NOMO-1 treated with dmso at 0.1 percent for 144 hours (cell line): ENCODE measurements around the gene ANKRD12.
"Not testable (repeated sequence)": the region's sequence is repeated elsewhere in the genome, so short reads cannot be mapped to it uniquely, and the experiment has no call there.

Experiments used
- DNase-seq: peaks from one replicate; lab custom pipeline; 2025; ENCODE audit not compliant: unreplicated experiment; lab: John Stamatoyannopoulos, UW

Gene ANKRD12

GRCh38 chr18:9136315-9137155, at the start of gene ANKRD12:
Gene ANKRD12 (plus strand): TSS chr18:9136781. CDS start chr18:9182433, 45,652 bp downstream.
- DNase-seq = peak; percentile 95

- DNase-seq = no peak
These were observed 49.4 kb upstream of the ANKRD12 start for GRCh38 chr18:9087144-9087543.

DNA sequence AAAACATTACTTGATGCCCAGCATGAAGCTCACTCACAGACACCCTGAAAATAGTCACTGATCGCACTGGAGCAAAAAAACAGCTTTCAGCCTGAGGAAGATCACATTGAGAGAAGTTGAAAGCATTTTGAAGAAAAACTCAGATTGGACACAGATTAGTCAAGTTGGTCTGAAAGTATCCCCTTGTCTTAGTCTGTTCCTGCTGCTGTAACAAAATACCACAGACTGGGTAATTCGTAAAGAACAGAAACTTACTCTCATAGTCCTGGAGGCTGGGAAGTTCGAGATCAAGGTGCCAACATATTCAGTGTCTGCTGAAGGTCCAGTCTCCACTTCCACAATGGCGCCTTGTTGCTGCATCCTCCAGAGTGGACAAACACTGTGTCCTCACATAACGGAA, 48.3 kb upstream of the ANKRD12 start:
- DNase-seq = no peak

DNA sequence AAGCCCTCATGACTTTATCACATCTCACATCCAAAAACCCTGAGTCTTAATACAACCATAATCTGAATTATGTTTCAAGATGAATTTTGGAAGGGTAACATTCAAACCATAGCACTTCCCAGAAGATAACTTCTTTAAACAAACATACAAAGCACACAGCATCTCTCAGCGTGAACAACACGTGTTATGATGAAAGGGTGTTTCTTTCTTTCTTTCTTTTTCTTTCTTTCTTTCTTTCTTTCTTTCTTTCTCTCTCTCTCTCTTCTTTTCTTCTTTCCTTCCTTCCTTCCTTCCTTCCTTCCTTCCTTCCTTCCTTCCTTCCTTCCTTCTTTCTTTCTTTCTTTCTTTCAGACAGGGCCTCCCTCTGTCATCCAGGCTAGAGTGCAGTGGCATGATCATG, 47.9 kb upstream of the ANKRD12 start:
- DNase-seq = not testable (repeated sequence)

DNA sequence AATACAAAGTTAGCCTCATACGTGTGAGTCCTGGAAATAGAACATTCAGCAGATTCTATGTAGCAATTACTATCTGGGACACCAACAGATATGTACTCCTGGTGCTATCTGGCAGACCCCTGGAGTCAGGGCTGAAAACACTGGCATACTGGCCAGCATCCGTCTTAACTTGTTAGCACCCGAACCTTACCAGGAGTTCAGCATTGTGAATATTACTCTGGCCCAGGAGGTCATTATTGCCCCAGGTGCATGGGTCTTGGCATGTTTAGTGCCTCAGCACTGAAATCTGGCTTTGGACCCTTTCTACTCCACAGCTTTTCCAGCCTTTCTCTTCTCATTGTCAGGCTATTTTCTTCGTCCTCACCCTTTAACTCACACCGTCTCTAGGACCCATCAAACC, 46.0 kb upstream of the ANKRD12 start:
- DNase-seq = no peak

DNA sequence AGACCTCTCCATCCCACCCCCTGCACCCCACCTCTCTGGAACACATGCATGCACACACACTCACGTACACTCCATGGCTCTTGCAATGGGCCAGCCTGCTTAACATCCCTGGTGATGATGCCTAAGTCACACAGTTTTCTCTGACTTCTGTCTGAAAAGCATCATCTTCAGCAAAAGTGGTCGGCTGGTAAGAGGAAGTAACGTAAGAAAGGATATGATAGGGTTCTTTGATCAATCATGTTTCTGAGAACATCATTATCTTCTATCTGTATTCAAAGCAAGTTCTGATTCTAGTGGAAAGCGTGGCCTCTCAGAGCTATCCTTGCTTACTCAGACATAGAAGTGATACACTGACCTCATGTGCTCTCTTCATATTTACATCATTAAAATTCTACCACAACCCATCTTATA, 45.5 kb upstream of the ANKRD12 start:
- no peak for DNase-seq

DNA sequence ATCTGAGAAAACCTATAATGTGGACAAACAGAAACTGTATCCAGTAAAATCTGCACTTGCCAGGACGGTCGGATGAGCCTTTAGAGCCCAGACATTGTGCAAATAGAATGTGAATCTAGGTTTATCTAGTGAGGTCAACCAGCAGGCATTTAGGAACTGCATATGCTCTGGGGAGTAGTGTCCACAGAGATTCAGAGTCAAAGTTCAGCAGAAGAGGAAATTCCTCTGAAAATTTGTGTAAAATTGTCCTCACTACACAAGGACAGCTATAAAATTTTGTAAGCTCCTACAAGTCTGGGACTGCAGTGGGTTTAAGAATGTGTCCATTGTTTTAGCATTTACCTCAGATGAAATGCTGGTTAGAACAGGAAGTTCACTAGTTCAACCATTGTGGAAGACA, 43.9 kb upstream of the ANKRD12 start:
- no peak for DNase-seq

GRCh38 chr18:9093109-9093508, 43.5 kb upstream of the ANKRD12 start:
- not testable (repeated sequence) for DNase-seq

DNA sequence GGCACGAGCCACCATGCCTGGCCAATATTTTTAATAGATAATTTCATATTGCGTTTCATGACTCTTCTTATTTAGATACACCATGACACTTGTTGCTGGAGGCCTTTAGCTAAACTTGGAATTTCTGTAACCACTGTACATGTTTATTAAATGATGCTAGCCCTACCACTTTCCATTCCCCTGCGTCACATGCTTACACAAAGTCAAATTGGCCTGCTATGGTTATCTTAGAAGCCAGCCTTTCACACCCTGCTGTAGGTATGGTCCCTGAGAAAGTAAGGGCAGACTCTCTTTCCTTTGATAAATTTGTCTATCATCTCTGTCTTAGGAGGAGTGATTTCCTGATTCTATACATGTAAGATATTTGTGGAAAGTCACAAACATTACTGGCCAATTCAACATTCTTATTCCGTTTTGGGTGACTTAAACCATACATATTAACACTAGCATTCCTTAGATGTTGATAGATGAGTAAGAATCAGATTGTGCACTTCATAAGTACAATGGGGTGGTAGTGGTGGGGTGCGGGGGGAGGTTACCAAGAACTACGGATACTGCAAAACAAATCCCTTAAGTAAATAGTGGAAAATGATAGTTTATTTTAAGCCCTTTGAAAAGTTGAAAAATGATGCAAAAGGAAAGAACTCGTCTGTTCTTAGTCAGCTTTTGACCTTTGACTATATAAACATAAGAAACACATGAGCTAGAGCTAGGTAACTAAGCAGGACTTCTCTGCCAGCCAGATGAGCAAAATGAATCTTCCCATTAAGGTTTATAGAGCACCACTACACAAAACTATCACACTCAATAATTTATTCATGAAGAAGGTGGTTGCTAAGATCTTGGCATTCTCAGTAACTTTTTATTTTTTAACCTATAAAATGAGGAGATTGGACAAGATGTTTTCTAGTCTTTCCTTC, 42.0 kb upstream of the ANKRD12 start:
- DNase-seq = no peak

DNA sequence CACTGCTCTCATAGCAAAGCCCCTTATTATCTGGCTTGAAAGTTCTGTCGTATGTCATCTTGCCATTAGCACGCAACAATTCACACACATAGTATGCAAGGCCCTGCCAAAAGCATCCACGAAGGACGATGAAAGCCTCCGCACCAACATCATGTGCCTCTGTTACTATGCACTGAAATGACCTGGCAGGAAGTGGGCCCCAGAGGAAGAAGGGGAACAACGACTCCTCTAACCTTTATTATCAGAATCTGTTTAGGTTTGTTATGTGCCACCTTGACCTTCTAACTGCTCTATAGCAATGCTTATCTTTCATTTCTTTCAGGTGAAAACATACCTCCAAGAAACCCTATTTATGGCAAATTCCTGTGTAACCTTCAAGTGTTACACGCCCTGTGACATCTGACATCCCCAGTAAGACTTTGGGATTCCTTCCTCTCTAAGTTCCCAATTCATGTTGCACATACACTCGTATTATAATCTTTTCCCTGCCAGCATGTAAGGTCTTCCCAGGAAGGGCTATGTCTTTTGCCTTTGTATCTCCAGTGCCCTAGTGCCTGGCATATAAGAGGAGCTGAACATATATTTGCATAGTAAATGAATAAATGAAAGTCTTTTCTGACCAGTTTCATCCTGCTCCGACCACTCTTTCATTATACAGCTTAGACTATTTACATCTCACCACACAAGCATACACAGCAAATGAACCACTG, 41.1 kb upstream of the ANKRD12 start:
- peak; percentile 32 for DNase-seq

GRCh38 chr18:9096007-9096371, 40.6 kb upstream of the ANKRD12 start:
- DNase-seq = no peak

GRCh38 chr18:9096685-9097084, 39.9 kb upstream of the ANKRD12 start:
- no peak for DNase-seq

DNA sequence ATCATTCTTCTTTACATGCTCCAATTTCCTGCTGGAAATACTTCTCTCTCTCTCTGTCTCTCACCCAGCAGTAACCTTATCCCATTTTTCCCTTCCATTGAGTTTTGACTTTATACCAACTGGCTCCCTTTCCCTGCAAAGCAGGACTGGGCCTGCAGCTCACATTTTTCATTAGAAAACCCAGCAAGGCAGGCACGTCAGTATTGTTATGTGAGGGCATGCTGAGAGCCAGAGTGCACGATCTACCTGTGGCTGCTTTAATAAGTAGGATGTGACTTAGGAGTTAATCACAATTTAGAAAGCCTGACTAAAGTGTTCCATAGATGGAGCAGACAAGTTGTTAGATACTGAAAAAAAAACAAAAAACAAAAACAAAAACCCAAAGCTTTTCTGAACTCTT, 39.2 kb upstream of the ANKRD12 start:
- no peak for DNase-seq

- no peak for DNase-seq
These were observed 35.8 kb upstream of the ANKRD12 start for GRCh38 chr18:9100796-9101195.

GRCh38 chr18:9101730-9102507, 34.7 kb upstream of the ANKRD12 start:
- peak; percentile 60 for DNase-seq

- peak; percentile 96 for DNase-seq
These were observed 33.8 kb upstream of the ANKRD12 start, which contains the start of gene NDUFV2 for GRCh38 chr18:9102508-9103375. Gene NDUFV2 (plus strand): TSS chr18:9102699. CDS start chr18:9102744, 45 bp downstream.

- no peak for DNase-seq
These were observed 33.2 kb upstream of the ANKRD12 start for GRCh38 chr18:9103376-9103873.

DNA sequence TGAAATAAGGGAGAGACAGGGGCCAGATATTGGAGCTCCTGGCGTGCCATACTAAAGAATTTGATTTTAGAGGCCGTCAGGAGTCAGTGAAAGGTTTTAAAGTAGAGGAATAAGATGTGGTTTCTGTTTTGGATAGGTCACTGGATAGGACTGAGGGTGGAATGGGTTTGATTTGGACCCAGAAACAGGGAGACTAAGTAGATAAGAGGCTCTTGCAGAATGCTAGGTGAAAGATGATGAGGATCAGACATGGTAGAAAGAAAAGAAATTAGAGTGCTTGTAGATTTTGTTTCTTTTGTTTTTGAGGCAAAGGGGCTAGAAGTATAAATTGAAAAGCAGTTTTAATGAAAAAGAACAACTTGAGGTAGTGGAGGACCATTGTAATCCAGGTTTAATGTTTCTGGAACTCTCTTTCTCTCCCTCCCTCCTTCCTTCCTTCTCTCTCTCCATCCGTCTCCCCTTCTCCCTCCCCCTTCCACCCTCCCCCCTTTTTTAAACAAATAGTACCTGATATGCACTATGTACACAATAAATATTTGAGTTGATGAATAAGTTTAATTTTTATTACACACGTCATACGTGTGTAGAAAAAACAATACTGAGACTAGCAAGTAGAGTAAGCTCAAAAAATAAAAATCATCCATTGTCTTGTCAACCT, 32.2 kb upstream of the ANKRD12 start:
- no peak for DNase-seq

DNA sequence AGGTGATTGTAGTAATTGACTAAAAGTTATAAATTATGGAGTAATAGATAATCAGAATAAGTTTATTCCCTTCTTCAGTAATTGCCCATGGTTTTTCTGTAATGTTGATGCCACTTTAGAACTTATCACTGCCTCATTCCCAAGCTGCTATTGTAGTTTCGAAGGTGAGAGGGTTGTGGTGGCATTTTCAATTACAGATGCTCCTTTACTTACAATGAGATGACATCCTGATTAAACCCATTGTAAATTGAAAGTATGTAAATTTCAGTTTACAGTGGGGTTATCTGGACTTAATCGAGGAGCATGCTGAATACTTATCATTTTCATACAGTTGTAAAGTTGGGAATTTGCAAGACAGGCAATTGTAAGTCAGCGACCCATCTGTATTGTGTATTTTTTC, 31.2 kb upstream of the ANKRD12 start:
- DNase-seq = no peak
